GM10266 (cell line): Measurements from ENCODE around the gene CNGA1.

Experiments used
- DNase-seq: peaks from one replicate; pipeline ENCODE4 v3.0.0; 2012; ENCODE audit errors: extremely low spot score
- TF ChIP-seq, protein P1 (sequence below): IDR thresholded peaks from 2 replicates; pipeline ENCODE4 v1.5.1; 2012; ENCODE audit warnings: mild to moderate bottlenecking, low read depth; ENCODE audit not compliant: control insufficient read depth, insufficient read depth; ENCODE audit errors: missing control alignments

Gene CNGA1

DNA sequence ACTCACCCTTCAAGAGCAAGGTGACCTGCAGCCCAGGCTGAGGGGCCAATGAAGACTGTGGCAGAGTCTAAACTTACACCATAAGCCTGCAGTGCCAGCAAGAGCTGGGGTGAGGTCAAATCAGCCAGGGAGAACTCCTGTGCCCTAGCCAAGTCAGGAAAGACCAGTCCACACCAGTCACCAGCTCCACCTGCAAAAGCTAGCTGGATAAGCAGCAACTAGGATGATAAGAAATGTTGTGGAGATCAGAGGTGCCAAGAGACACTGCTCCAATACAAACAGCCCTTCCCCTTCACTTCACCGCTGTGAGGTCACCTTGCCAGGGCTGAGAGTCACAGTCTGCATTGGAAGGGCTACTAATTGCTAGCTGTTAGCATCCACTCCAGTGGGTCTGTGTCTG lies 31.4 kb upstream of the CNGA1 start:
- TF ChIP-seq, protein P1, sequence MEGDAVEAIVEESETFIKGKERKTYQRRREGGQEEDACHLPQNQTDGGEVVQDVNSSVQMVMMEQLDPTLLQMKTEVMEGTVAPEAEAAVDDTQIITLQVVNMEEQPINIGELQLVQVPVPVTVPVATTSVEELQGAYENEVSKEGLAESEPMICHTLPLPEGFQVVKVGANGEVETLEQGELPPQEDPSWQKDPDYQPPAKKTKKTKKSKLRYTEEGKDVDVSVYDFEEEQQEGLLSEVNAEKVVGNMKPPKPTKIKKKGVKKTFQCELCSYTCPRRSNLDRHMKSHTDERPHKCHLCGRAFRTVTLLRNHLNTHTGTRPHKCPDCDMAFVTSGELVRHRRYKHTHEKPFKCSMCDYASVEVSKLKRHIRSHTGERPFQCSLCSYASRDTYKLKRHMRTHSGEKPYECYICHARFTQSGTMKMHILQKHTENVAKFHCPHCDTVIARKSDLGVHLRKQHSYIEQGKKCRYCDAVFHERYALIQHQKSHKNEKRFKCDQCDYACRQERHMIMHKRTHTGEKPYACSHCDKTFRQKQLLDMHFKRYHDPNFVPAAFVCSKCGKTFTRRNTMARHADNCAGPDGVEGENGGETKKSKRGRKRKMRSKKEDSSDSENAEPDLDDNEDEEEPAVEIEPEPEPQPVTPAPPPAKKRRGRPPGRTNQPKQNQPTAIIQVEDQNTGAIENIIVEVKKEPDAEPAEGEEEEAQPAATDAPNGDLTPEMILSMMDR, result no peak

DNA sequence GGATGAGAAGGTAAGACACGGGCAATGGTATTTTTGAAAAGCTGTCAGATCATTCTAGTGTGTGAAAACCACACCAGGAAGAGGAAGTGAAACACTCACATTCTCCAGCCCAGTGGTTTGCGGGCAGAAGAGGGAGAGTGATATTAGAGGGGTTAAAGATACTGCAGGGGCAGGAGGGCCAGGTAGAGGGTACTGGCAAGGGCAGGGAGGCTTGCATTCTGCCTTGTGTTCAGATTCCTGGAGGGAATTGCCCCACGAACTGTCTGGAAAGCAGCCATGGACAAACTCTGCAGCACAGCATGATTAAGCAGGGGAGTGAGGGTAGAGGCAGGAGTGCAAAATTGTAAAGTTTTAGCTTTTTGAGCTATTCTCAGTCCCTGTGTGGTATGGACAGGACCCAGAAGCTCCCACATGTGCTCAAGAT lies 31.0 kb upstream of the CNGA1 start:
- TF ChIP-seq, protein P1, result no peak
- peak; percentile 63 for DNase-seq

More for the DNA sequence above, 31.4 kb upstream of the CNGA1 start:
- DNase-seq, result no peak

DNA sequence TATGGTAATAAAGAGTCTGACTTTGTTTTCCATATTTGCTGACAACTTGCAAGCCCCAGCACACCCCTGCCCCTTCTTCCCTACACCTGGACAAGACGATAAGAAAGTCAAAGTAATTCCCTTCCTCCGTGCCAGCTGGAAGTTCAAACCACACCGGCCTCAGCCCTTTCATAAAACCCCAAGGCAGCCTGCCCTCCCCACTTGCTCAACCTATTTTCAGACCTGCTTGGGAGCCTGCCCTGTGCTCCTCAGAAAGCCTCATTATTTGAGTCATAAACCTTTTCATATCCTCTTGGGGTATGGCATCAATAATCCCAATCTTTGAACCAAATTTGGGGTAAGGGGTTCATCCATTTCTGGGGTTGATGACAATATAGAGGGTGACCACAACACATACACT lies 29.6 kb upstream of the CNGA1 start:
- DNase-seq, result no peak

DNA sequence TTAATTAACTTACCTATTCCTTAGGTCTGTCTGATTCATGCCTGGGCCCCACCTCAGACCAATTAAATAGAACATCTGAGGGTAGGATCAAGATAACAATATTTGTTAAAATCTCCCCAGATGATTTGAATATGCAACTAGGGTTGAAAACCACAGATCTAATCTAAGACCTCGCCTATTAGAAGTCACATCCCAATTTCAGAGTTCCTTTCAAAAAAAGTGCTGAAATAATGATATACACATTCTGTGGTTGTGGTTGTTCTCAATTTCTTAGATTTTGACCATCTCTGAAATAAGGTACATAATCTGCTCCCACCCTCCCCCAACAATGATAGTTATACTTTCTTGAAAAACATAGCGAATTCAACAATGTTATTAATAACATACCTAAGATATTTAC lies 27.8 kb upstream of the CNGA1 start:
- TF ChIP-seq, protein P1, result no peak

More for the DNA sequence above, 29.6 kb upstream of the CNGA1 start:
- TF ChIP-seq, protein P1, result no peak

DNA sequence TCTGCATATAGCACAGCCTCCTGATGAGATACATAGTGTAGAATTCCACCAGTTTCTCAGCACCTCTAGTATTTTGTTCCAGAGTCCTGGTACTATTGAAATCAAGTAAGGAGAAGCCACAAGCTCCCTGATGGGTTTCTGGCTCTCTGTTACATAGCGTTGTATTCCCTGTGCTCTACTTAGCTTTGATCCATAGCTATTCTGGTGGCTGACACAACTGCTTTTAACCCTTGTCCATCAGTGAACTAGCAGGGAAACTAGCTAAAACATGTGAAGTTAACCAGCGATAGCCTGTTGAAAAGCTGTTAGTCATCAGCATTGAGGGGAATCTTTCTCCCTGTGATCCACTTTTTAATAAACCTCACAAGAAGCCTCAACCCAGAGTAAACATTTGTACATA lies 27.0 kb upstream of the CNGA1 start:
- TF ChIP-seq, protein P1, result no peak
- DNase-seq, result no peak

More for the DNA sequence above, 27.8 kb upstream of the CNGA1 start:
- no peak for DNase-seq

DNA sequence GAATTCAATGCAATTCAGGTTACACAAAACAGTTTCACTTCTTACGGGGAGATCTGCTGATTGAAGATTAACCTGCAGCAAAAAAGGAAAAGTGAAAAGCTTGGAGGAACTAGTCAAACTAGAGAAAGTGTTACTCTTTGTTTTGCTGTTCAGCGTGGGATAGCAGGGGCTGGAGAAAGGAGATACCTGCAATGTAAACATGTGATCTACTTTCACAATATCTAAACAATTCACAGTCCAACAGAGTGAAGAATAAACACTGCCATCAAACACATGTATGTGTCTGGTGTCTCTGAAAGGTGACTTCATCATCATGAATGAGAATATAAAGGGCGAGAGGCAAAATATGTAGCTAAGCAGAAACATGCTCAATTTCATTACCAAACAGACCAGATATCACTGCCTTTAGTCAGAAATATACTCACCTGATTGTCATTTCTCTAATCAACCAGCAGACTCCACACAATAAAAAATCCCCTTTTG lies 26.5 kb upstream of the CNGA1 start:
- no peak for DNase-seq
- TF ChIP-seq, protein P1, result no peak

DNA sequence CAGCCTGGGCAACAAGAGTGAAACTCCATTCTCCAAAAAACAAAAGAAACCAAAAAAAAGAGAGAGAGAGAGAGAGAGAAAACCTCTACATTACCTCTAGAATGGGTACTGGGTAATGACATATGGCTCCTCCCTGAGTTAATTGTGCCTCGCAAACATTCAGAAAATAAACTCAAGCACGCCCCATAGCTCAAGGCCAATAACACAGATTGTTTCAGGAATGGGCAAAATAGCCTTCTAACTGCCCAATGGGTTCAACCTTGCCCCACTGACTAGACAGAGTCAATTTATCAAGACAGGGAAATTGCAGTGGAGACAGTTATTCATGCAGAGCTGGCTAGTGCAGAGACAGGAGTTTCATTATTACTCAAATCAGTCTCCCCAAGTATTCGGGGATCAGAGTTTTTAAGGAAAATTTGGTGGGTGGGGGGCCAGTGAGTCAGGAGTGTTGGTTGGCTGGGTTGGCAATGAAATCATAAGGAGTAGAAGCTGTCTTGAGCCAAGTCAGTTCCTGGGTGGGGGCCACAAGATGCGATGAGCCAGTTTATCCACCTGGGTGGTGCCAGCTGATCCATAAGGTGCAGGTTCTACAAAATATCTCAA lies 25.2 kb upstream of the CNGA1 start:
- TF ChIP-seq, protein P1, result no peak
- no peak for DNase-seq
